ENCODE data around the gene MTX3. TPM values are rescaled to one million over a fixed set of nuclear protein-coding genes. Genes with fewer than 3 reads are reported as not detected.

The MTX3 gene
- total RNA-seq, 2 donors from 2014 or later, result 10.3 to 18.2 TPM

DNA sequence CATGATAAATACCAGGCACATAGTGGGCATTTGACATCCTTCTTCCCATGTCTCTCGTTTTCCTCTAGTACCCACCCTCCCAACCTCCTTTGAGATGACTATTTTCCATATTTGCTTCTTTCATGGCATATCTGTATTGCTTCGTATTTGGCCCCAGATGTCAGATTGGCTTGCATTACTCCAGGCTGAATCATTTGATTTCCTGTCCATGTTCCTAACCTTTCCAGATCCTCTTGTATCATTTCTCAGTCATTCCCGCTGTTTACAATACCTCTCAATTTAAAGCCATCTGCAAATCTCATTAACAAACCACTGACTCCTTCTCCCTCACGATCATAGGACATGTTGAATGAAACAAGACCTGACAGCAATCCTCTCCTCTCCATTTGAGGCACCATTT lies 19.9 kb downstream of the MTX3 start:
- Mint-ChIP-seq H3K36me3 (no peaks in the 10 kb centered on the region), H3K27ac (no peak overlapping the region), H3K27me3 (peaks cover 13 to 14% of the 10 kb centered on the region in 2 donors), H3K4me1 (ENCODE audit: low read depth in 2 of 2) (no peaks in the 10 kb centered on the region), H3K9me3 (no peaks in the 10 kb centered on the region), H3K4me3 (no peak overlapping the region)
- DNase-seq (ENCODE audit: low spot score) (no peak), ATAC-seq (no peak)

GRCh38 chr5:79966448-79966847 lies 24.6 kb downstream of the MTX3 start:
- H3K36me3 Mint-ChIP-seq, result no peaks in the 10 kb centered on the region
- H3K4me1 Mint-ChIP-seq (ENCODE audit: low read depth in 2 of 2), result peaks cover 0 to 5% of the 10 kb centered on the region in 2 donors
- DNase-seq (ENCODE audit: low spot score) (no peak), ATAC-seq (no peak)
- peaks cover 20 to 33% of the 10 kb centered on the region in 2 donors for H3K27me3 Mint-ChIP-seq
- H3K9me3 Mint-ChIP-seq, result no peaks in the 10 kb centered on the region
- H3K4me3 Mint-ChIP-seq, result no peak overlapping the region
- H3K27ac Mint-ChIP-seq, result no peak overlapping the region

- no peaks in the 10 kb centered on the region for H3K36me3 Mint-ChIP-seq
- H3K27ac Mint-ChIP-seq, result peak overlapping the region in 1 of 2 donors; percentile 81
- no peak for ATAC-seq
These were observed 26.9 kb downstream of the MTX3 start for GRCh38 chr5:79964136-79964535.

GRCh38 chr5:79963261-79964061 lies 27.6 kb downstream of the MTX3 start:
- Mint-ChIP-seq H3K4me3 (peak overlapping the region; percentile 36), H3K27me3 (peaks cover 17 to 33% of the 10 kb centered on the region in 2 donors), H3K9me3 (no peaks in the 10 kb centered on the region), H3K27ac (peak overlapping the region in 1 of 2 donors; percentile 81), H3K36me3 (no peaks in the 10 kb centered on the region), H3K4me1 (ENCODE audit: low read depth in 2 of 2) (peaks cover 0 to 5% of the 10 kb centered on the region in 2 donors)
- DNase-seq (ENCODE audit: low spot score), result no peak
- ATAC-seq, result peak in 1 of 2 donors; percentile 79

More at GRCh38 chr5:79964136-79964535, 26.9 kb downstream of the MTX3 start:
- Mint-ChIP-seq H3K27me3 (peaks cover 17 to 33% of the 10 kb centered on the region in 2 donors), H3K9me3 (no peaks in the 10 kb centered on the region), H3K4me1 (ENCODE audit: low read depth in 2 of 2) (peaks cover 0 to 5% of the 10 kb centered on the region in 2 donors), H3K4me3 (peak overlapping the region; percentile 36)
- no peak for DNase-seq (ENCODE audit: low spot score)

DNA sequence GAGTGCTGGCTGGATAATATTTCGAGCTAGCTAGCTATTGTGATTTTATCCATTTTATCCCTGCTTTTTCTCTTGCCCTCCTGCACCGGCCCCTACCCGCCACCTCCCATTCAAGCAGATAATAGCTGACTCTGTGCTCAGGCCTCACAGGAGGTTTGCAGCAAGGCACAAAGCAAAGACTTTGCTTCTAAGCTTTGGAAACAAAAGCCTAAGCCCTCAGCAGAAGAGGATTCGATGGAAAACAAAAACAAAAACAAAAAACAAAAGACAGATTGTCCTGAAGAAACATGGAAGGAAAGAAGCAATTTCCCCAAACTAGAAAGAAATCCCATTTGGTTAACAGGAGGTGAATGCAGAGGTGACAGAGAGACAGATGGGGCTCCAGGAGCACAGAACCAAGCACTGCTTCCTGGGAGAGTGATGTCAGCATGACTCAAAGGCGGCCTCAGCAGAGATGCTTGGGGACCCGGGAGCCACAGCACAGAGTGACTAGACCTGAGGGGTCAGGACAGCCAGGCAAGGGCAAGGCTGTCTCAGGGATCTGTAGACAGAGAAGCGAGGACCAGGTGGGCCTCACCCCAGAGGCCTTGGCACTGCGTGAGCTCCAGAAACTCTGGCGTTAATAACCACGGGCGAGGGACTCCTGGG lies 28.4 kb downstream of the MTX3 start:
- Mint-ChIP-seq H3K36me3 (no peaks in the 10 kb centered on the region), H3K27me3 (peaks cover 15 to 30% of the 10 kb centered on the region in 2 donors), H3K4me1 (ENCODE audit: low read depth in 2 of 2) (peaks cover 0 to 5% of the 10 kb centered on the region in 2 donors), H3K27ac (peak overlapping the region in 1 of 2 donors; percentile 81), H3K4me3 (peak overlapping the region; percentile 36), H3K9me3 (no peaks in the 10 kb centered on the region)
- ATAC-seq (peak; percentile 56 to 90), DNase-seq (ENCODE audit: low spot score) (no peak)

DNA sequence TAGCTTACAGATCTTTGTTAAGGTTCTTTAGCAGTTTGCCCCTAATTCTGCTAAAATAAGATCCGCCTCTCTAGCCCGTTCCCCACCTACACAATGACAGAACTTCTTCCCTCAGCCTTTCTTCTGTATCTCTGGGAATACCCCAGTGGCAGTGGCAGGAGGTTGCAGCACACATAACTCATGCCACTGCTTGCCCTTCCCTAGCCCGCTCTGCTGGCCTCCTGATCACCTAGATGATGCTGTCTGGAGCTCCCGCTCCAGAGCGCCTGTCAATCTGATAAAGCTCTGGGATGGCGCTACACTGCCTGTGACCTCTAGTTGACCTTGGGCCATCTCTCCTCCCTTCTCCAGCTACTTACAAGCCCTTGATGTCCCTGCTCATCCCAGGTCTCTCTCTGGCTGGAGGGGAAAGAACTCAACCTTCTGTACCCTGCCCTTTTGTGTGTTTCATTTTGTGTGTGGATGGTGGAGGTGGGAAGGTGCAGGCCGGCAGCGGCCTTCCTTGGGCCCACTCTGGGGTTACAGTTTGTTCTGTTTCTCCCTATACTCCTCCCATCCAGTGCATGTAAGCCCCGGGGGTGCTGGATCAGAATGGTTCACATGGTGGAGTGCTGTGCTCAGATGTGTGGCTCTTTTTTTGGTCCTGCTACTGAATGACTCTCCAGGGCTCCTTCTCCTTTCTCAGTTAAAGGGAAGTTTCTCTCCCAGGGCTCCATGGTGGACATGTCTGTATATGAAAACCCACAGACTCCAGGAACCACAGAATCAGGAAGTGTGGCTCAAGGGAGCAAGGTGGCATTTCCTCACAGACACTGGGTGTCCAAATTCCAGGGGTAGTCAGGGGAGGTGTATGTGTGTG lies 29.1 kb downstream of the MTX3 start:
- H3K4me3 Mint-ChIP-seq, result no peak overlapping the region

GRCh38 chr5:79959407-79959806 lies 31.7 kb downstream of the MTX3 start:
- H3K4me1 Mint-ChIP-seq (ENCODE audit: low read depth in 2 of 2), result peaks cover 0 to 5% of the 10 kb centered on the region in 2 donors
- no peak for ATAC-seq
- H3K27ac Mint-ChIP-seq, result no peak overlapping the region
- no peaks in the 10 kb centered on the region for H3K9me3 Mint-ChIP-seq
- H3K27me3 Mint-ChIP-seq, result peaks cover 12 to 24% of the 10 kb centered on the region in 2 donors
- H3K36me3 Mint-ChIP-seq, result no peaks in the 10 kb centered on the region
- DNase-seq (ENCODE audit: low spot score), result no peak
- H3K4me3 Mint-ChIP-seq, result no peak overlapping the region

More for the DNA sequence above, 29.1 kb downstream of the MTX3 start:
- no peak for ATAC-seq
- no peaks in the 10 kb centered on the region for H3K36me3 Mint-ChIP-seq
- H3K27me3 Mint-ChIP-seq, result peaks cover 17 to 32% of the 10 kb centered on the region in 2 donors
- peaks cover 0 to 5% of the 10 kb centered on the region in 2 donors for H3K4me1 Mint-ChIP-seq (ENCODE audit: low read depth in 2 of 2)
- H3K9me3 Mint-ChIP-seq, result no peaks in the 10 kb centered on the region
- H3K27ac Mint-ChIP-seq, result peak overlapping the region in 1 of 2 donors; percentile 81
- no peak for DNase-seq (ENCODE audit: low spot score)

- Mint-ChIP-seq H3K4me3 (no peak overlapping the region), H3K36me3 (no peaks in the 10 kb centered on the region), H3K9me3 (no peaks in the 10 kb centered on the region), H3K27ac (no peak overlapping the region), H3K27me3 (peaks cover 20 to 35% of the 10 kb centered on the region in 2 donors), H3K4me1 (ENCODE audit: low read depth in 2 of 2) (no peaks in the 10 kb centered on the region)
- no peak for DNase-seq (ENCODE audit: low spot score)
- peak in 1 of 2 donors; percentile 49 for ATAC-seq
These were observed 35.0 kb downstream of the MTX3 start for GRCh38 chr5:79955941-79956670.

GRCh38 chr5:79955356-79955895 lies 35.6 kb downstream of the MTX3 start:
- Mint-ChIP-seq H3K4me1 (ENCODE audit: low read depth in 2 of 2) (no peaks in the 10 kb centered on the region), H3K4me3 (no peak overlapping the region), H3K27me3 (peaks cover 20 to 35% of the 10 kb centered on the region in 2 donors), H3K27ac (no peak overlapping the region), H3K9me3 (no peaks in the 10 kb centered on the region), H3K36me3 (no peaks in the 10 kb centered on the region)
- ATAC-seq, result no peak
- DNase-seq (ENCODE audit: low spot score), result no peak

GRCh38 chr5:79954620-79955019 lies 36.4 kb downstream of the MTX3 start:
- H3K27ac Mint-ChIP-seq, result no peak overlapping the region
- DNase-seq (ENCODE audit: low spot score), result no peak
- no peaks in the 10 kb centered on the region for H3K4me1 Mint-ChIP-seq (ENCODE audit: low read depth in 2 of 2)
- no peak overlapping the region for H3K4me3 Mint-ChIP-seq
- ATAC-seq, result no peak
- H3K9me3 Mint-ChIP-seq, result no peaks in the 10 kb centered on the region
- no peaks in the 10 kb centered on the region for H3K36me3 Mint-ChIP-seq
- peaks cover 20 to 35% of the 10 kb centered on the region in 2 donors for H3K27me3 Mint-ChIP-seq

- no peaks in the 10 kb centered on the region for H3K4me1 Mint-ChIP-seq (ENCODE audit: low read depth in 2 of 2)
- H3K27ac Mint-ChIP-seq, result no peak overlapping the region
- DNase-seq (ENCODE audit: low spot score) (no peak), ATAC-seq (no peak)
- peaks cover 6 to 12% of the 10 kb centered on the region in 2 donors for H3K27me3 Mint-ChIP-seq
- no peaks in the 10 kb centered on the region for H3K36me3 Mint-ChIP-seq
- H3K4me3 Mint-ChIP-seq, result no peak overlapping the region
- H3K9me3 Mint-ChIP-seq, result no peaks in the 10 kb centered on the region
These were observed 43.5 kb downstream of the MTX3 start for GRCh38 chr5:79947567-79947966.

- no peak for DNase-seq (ENCODE audit: low spot score)
- peak in 1 of 2 donors; percentile 47 for ATAC-seq
- Mint-ChIP-seq H3K27ac (no peak overlapping the region), H3K9me3 (no peaks in the 10 kb centered on the region), H3K27me3 (peaks cover 8% of the 10 kb centered on the region in 2 donors), H3K4me1 (ENCODE audit: low read depth in 2 of 2) (no peaks in the 10 kb centered on the region), H3K4me3 (no peak overlapping the region), H3K36me3 (no peaks in the 10 kb centered on the region)
These were observed 52.6 kb downstream of the MTX3 start for GRCh38 chr5:79938468-79938867.

All from natural killer cell treated with Interleukin-12 subunit alpha and Interleukin-12 subunit beta and Interleukin-15 and Interleukin-18, amount 100 ng/mL, for 72 hours (primary cell).